ENCODE data around the gene SRA1. TPM values are rescaled to one million over a fixed set of nuclear protein-coding genes. Genes with fewer than 3 reads are reported as not detected.
"Not testable (repeated sequence)": the region's sequence is repeated elsewhere in the genome, so short reads cannot be mapped to it uniquely, and the experiment has no call there.

The SRA1 gene
- total and polyA plus RNA-seq, 7 donors, result 33.4 to 78.0 (median 37.9) TPM

GRCh38 chr5:140588311-140589070, 31.2 kb upstream of the SRA1 start:
- no peaks in the 10 kb centered on the region for H3K27me3 ChIP-seq (ENCODE audit: insufficient read depth in 3 of 3, low read length in 2 of 3)
- TF ChIP-seq, protein P1, sequence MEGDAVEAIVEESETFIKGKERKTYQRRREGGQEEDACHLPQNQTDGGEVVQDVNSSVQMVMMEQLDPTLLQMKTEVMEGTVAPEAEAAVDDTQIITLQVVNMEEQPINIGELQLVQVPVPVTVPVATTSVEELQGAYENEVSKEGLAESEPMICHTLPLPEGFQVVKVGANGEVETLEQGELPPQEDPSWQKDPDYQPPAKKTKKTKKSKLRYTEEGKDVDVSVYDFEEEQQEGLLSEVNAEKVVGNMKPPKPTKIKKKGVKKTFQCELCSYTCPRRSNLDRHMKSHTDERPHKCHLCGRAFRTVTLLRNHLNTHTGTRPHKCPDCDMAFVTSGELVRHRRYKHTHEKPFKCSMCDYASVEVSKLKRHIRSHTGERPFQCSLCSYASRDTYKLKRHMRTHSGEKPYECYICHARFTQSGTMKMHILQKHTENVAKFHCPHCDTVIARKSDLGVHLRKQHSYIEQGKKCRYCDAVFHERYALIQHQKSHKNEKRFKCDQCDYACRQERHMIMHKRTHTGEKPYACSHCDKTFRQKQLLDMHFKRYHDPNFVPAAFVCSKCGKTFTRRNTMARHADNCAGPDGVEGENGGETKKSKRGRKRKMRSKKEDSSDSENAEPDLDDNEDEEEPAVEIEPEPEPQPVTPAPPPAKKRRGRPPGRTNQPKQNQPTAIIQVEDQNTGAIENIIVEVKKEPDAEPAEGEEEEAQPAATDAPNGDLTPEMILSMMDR (IDR thresholded peaks at IDR 0.05), result no peak
- H3K4me1 ChIP-seq, result peaks cover 11% of the 10 kb centered on the region
- peak; percentile 73 to 85 (median 76) for ATAC-seq
- WGBS, 3 donors, result 22 to 35% (median 31%) methylated on average over 5 of the region's 5 CpGs
- H3K4me3 ChIP-seq, result no peak overlapping the region
- no peaks in the 10 kb centered on the region for H3K36me3 ChIP-seq (ENCODE audit: insufficient read depth in 1 of 2, low read depth in 1 of 2)
- peak overlapping the region; percentile 36 for H3K27ac ChIP-seq
- intact Hi-C loops (cut with DNase I), result no loop called here
- no peaks in the 10 kb centered on the region for H3K9me3 ChIP-seq
- DNase-seq, result no peak

DNA sequence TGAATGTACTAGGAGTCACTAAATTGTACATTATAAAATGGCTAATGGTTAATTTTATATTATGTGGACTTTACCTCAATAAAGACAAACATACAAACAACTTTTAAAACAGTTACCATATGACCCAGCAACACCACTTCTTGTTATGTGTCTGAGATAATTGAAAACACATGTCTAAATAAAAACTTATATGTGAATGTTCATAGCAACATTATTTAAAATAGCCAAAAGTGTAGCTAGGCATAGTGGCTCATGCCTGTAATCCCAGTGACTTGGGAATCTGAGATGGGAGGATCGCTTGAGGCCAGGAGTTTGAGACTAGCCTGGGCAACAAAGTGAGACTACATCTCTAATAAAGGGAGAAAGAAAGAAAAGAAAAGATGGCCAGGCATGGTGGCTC, 30.2 kb upstream of the SRA1 start:
- Histone ChIP-seq H3K4me3 (no peak overlapping the region), H3K9me3 (no peaks in the 10 kb centered on the region), H3K27ac (no peak overlapping the region), H3K27me3 (ENCODE audit: insufficient read depth in 3 of 3, low read length in 2 of 3) (no peaks in the 10 kb centered on the region), H3K4me1 (peaks cover 11% of the 10 kb centered on the region), H3K36me3 (ENCODE audit: insufficient read depth in 1 of 2, low read depth in 1 of 2) (no peaks in the 10 kb centered on the region)
- 88 to 93% (median 91%) methylated on average over 1 of the region's 1 CpG for WGBS, 3 donors
- DNase-seq (no peak), ATAC-seq (no peak)
- intact Hi-C loops (cut with DNase I), result no loop called here
- TF ChIP-seq, protein P1 (IDR thresholded peaks at IDR 0.05), result no peak

- 89 to 90% (median 89%) methylated on average over 6 of the region's 6 CpGs for WGBS, 3 donors
- ATAC-seq, result not testable (repeated sequence)
- intact Hi-C loops (cut with DNase I), result loop anchor here in 1 of 2 donors (10.0 kb wide), 1 partner anchor 156 kb away; no protein-coding TSS in a partner anchor
Observed at GRCh38 chr5:140579188-140579747, 22.0 kb upstream of the SRA1 start.

GRCh38 chr5:140576776-140577201, 19.5 kb upstream of the SRA1 start:
- Histone ChIP-seq H3K4me3 (no peak overlapping the region), H3K27ac (no peak overlapping the region), H3K4me1 (peaks cover 8% of the 10 kb centered on the region), H3K36me3 (ENCODE audit: insufficient read depth in 1 of 2, low read depth in 1 of 2) (no peaks in the 10 kb centered on the region), H3K9me3 (no peaks in the 10 kb centered on the region), H3K27me3 (ENCODE audit: insufficient read depth in 3 of 3, low read length in 2 of 3) (no peaks in the 10 kb centered on the region)
- ATAC-seq (no peak), DNase-seq (no peak)
- intact Hi-C loops (cut with DNase I), result loop anchor here in 1 of 2 donors (10.0 kb wide), 1 partner anchor 158 kb away; no protein-coding TSS in a partner anchor
- WGBS, 3 donors, result 69 to 79% (median 78%) methylated on average over 2 of the region's 2 CpGs
- TF ChIP-seq, protein P1 (IDR thresholded peaks at IDR 0.05), result no peak

More at GRCh38 chr5:140579188-140579747, 22.0 kb upstream of the SRA1 start:
- H3K9me3 ChIP-seq; H3K27me3 ChIP-seq (ENCODE audit: insufficient read depth in 3 of 3, low read length in 2 of 3); DNase-seq; H3K4me1 ChIP-seq; H3K4me3 ChIP-seq; H3K36me3 ChIP-seq (ENCODE audit: insufficient read depth in 1 of 2, low read depth in 1 of 2); H3K27ac ChIP-seq: not testable (repeated sequence)

GRCh38 chr5:140575309-140575708, 18.0 kb upstream of the SRA1 start:
- peak; percentile 62 to 75 for DNase-seq
- TF ChIP-seq, protein P1 (IDR thresholded peaks at IDR 0.05), result peak; percentile 46
- no peak overlapping the region for H3K27ac ChIP-seq

More at GRCh38 chr5:140575309-140575708, 18.0 kb upstream of the SRA1 start:
- Histone ChIP-seq H3K9me3 (no peaks in the 10 kb centered on the region), H3K36me3 (ENCODE audit: insufficient read depth in 1 of 2, low read depth in 1 of 2) (no peaks in the 10 kb centered on the region), H3K4me1 (peaks cover 21% of the 10 kb centered on the region), H3K4me3 (no peak overlapping the region), H3K27me3 (ENCODE audit: insufficient read depth in 3 of 3, low read length in 2 of 3) (no peaks in the 10 kb centered on the region)
- ATAC-seq, result peak; percentile 53 to 76 (median 71)
- intact Hi-C loops (cut with DNase I), result loop anchor here in 1 of 2 donors (10.0 kb wide), 1 partner anchor 159 kb away; no protein-coding TSS in a partner anchor
- 78 to 87% (median 79%) methylated on average over 8 of the region's 8 CpGs for WGBS, 3 donors
